LNCAP (cell line): ENCODE data around the gene QSOX2.
A peak's percentile ranks its signal among the peaks of the same experiment; 100 is the strongest.

ENCODE experiments used
- CTCF ChIP-seq: fragments of 450-650 bp; IDR thresholded peaks from 2 replicates; pipeline ENCODE4 v1.5.1; 2017; ENCODE audit warnings: mild to moderate bottlenecking

The QSOX2 gene

GRCh38 chr9:136229096-136230065, 16.2 kb downstream of the QSOX2 start:
- TF ChIP-seq CTCF = no peak

GRCh38 chr9:136228107-136228875, 17.3 kb downstream of the QSOX2 start:
- no peak for TF ChIP-seq CTCF

- no peak for TF ChIP-seq CTCF
These were observed 18.8 kb downstream of the QSOX2 start for GRCh38 chr9:136226680-136227407.

- TF ChIP-seq CTCF = peak; percentile 99
These were observed 19.6 kb downstream of the QSOX2 start for GRCh38 chr9:136225748-136226679.

GRCh38 chr9:136225366-136225747, 20.3 kb downstream of the QSOX2 start:
- no peak for TF ChIP-seq CTCF

- TF ChIP-seq CTCF = no peak
These were observed 21.6 kb downstream of the QSOX2 start for GRCh38 chr9:136223871-136224640.
